Uterus (tissue), 2 donors: Measurements from ENCODE around the gene GATAD2B.

ENCODE experiments used
- POLR2A ChIP-seq, 2 donors: fragments of 450-650 bp; IDR thresholded peaks; one replicate each; pipeline ENCODE4 v1.6.1; 2016; ENCODE audit warnings: antibody characterized with exemption in 2 of 2, mild to moderate bottlenecking in 1 of 2, moderate library complexity in 1 of 2
- TF ChIP-seq, protein P1 (sequence below), 4 experiments: fragments of 200-600 bp in 2 of 4; fragments of 450-650 bp in 2 of 4; sonication (generic) in 2 of 4; IDR thresholded peaks; one replicate each; pipeline ENCODE4 v1.5.1; 2016 to 2019; ENCODE audit warnings: antibody characterized with exemption in 4 of 4, mild to moderate bottlenecking in 2 of 4, moderate library complexity in 1 of 4

DNA sequence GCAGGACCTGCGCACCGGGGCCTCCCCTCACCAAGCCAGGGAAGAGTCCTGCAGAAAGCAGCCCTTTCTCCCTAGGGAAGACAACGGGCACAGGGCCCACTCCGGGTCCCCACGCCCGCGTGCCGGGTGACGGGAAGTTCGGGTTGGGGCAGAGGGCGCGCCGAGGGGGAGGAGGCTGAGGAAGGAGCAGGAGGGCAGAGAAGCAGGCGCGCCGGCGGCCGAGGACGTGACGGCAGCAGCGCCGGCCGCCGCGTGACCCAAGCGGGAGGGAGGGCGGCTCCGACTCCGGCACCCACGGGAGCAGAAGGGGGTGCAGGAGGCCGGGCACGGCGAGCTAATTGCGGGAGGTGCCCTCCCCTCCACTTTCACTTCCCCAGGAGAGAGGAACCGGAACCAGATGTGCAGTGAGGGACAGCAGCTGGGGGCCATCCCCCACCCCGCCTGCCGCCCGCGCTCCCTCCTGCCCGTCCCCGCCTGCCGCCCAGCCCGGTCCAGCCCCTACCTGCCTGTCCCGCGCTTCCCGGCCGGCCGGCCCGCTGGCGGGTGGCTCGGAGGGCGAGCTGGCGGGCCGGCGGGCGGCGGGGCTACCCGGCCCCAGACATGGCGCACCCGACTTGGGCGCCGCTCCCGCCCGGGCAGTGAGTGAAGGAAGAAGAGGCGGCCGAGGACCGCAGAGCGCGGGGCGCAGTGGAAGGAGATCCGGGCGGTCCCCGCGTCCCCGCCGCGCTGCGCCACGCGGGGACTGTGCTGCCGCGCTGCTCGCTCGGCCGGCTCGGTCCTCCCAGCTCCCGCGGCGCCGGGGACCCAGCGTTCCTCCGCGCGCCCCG, 23.2 kb upstream of the GATAD2B start:
- TF ChIP-seq, protein P1, sequence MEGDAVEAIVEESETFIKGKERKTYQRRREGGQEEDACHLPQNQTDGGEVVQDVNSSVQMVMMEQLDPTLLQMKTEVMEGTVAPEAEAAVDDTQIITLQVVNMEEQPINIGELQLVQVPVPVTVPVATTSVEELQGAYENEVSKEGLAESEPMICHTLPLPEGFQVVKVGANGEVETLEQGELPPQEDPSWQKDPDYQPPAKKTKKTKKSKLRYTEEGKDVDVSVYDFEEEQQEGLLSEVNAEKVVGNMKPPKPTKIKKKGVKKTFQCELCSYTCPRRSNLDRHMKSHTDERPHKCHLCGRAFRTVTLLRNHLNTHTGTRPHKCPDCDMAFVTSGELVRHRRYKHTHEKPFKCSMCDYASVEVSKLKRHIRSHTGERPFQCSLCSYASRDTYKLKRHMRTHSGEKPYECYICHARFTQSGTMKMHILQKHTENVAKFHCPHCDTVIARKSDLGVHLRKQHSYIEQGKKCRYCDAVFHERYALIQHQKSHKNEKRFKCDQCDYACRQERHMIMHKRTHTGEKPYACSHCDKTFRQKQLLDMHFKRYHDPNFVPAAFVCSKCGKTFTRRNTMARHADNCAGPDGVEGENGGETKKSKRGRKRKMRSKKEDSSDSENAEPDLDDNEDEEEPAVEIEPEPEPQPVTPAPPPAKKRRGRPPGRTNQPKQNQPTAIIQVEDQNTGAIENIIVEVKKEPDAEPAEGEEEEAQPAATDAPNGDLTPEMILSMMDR (IDR thresholded peaks at IDR 0.05) = peak in 1 of 4 experiments; percentile 35
- TF ChIP-seq POLR2A (IDR thresholded peaks at IDR 0.05) = peak; percentile 46 to 53
